ENCODE results near the gene FAM98B.

The FAM98B gene

GRCh38 chr15:38461066-38461833 is 7.3 kb downstream of the FAM98B start:
- no peak for DNase-seq (ENCODE audit: low spot score)

GRCh38 chr15:38463893-38464292 is 10.0 kb downstream of the FAM98B start:
- no peak for DNase-seq (ENCODE audit: low spot score)

GRCh38 chr15:38464675-38465074 is 10.7 kb downstream of the FAM98B start:
- no peak for DNase-seq (ENCODE audit: low spot score)

DNA sequence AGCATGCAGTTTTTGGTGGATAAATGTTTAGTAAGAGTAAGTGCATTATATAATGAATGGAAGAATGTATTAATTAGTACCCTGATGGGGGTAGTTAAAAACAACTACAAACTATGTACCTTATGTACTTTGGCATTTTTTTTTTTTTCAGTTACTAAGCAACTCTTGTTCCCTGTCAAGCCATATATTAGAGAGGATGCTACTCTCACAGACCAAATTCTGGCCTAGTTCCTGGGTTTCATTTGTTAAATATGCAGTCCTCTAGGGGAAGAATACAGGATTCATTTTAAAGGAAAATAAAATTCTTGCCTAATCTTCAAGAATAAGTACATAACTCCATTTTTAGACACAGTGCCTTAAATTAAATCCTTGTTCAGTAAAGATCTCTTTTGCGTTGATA is 16.9 kb downstream of the FAM98B start:
- no peak for DNase-seq (ENCODE audit: low spot score)

GRCh38 chr15:38471974-38472373 is 18.0 kb downstream of the FAM98B start:
- DNase-seq (ENCODE audit: low spot score): no peak

DNA sequence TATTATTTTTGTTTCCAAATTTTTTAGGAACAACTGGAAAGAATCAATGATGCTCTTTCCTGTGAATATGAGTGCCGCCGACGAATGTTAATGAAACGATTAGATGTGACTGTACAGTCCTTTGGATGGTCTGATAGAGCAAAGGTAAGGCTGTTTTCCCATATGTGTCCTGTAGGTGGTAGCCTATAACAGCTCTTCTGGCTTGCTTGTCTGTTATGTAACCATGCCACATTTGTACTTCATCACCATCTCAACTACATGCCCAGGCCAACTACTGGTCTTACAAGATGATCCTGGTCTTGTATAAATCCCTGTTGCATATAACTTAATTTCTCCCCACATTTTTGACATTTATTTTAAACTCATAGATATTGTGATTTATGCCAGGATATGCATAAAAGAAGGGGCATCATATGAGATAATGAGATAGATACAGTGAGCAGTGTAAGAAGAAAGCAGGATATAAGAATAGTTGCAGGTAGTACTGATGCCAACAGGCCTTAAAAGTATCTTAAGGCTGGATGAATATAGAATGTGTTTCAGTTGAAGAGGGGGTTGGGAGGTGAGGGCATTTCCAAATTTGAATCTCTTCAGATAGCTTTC is 20.3 kb downstream of the FAM98B start:
- peak; percentile 91 for DNase-seq (ENCODE audit: low spot score)

GRCh38 chr15:38475361-38475760 is 21.4 kb downstream of the FAM98B start:
- DNase-seq (ENCODE audit: low spot score): no peak

DNA sequence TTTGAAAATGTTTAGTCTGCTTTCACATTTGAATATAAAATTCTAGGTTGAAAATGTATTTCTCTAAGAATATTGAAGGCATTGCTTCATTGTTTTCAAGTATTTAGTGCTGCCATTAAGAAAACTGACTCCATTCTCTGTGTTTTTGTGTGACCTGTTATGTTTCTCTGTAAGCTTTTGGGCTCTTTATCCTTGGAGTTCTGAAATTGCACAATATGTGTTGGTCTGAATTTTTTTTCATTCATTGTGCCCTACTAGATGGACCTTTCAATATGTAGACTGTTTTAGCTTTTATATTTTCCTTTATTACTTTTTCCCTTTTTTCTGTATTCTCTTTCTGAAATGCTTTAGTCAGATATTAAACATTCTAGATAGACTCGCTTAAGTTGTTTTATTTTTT is 22.2 kb downstream of the FAM98B start:
- DNase-seq (ENCODE audit: low spot score): no peak

GRCh38 chr15:38477637-38478036 is 23.7 kb downstream of the FAM98B start:
- DNase-seq (ENCODE audit: low spot score): no peak

GRCh38 chr15:38479266-38479665 is 25.3 kb downstream of the FAM98B start:
- DNase-seq (ENCODE audit: low spot score): no peak

DNA sequence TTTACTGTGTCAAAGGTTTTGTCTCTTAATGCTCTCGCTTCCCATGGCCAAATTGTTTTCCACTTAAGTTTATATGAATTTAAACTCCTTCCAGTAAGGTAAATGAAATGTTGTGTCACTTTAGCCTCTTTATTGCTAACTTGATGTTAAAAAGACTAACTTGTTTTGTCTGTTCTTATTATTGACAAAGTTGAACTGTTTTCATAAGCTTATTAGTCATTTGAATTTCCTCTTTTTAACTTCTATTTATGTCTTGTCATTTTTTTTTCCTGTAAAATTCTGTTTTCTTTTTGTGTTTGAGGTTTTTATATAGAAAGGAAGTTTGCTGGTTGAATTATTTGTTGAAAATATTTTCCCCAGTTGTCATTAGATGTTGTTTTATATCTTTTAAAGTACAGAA is 25.8 kb downstream of the FAM98B start:
- DNase-seq (ENCODE audit: low spot score): no peak

- DNase-seq (ENCODE audit: low spot score): no peak
Observed at GRCh38 chr15:38481113-38481512, 27.2 kb downstream of the FAM98B start.

- DNase-seq (ENCODE audit: low spot score): no peak
Observed at GRCh38 chr15:38481761-38482160, 27.8 kb downstream of the FAM98B start.

- DNase-seq (ENCODE audit: low spot score): no peak
Observed at GRCh38 chr15:38482572-38482971, 28.6 kb downstream of the FAM98B start.

DNA sequence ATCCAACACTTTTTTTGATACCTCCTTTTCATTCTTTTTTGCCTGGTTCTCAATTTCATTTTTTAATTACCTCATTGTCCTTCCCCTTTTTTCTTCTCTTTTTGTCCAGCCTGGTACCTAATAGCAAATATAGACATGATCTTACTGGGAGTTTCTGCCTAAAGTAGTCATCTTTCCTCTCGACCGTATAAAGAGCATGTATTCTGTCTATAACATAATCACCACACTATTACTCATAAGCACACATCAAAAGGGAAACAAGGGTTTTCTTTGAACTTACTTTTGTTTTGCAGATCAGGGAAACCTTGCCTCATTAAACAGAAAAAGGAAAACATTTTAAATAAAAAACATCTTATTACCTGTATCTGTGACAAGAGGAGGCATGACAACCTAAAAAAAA is 33.0 kb downstream of the FAM98B start:
- DNase-seq (ENCODE audit: low spot score): no peak

- DNase-seq (ENCODE audit: low spot score): no peak
Observed at GRCh38 chr15:38487378-38487777, 33.5 kb downstream of the FAM98B start.

- DNase-seq (ENCODE audit: low spot score): no peak
Observed at GRCh38 chr15:38490242-38490922, 36.5 kb downstream of the FAM98B start.

GRCh38 chr15:38496151-38496550 is 42.2 kb downstream of the FAM98B start:
- no peak for DNase-seq (ENCODE audit: low spot score)

DNA sequence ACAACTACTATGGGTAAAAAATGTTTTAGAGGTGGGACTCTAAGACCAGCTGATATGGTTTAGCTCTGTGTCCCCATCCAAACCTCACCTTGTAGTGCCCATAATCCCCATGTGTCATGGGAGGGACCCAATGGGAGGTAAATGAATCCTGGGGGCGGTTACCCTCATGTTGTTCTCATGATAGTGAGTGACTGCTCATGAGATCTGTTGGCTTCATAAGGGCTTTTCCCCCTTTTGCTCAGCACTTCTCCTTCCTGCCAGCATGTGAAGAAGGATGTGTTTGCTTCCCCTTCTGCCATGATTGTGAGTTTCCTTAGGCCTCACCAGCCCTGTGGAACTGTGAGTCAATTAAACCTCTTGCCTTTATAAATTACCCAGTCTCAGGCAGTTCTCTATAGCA is 45.7 kb downstream of the FAM98B start:
- no peak for DNase-seq (ENCODE audit: low spot score)

DNA sequence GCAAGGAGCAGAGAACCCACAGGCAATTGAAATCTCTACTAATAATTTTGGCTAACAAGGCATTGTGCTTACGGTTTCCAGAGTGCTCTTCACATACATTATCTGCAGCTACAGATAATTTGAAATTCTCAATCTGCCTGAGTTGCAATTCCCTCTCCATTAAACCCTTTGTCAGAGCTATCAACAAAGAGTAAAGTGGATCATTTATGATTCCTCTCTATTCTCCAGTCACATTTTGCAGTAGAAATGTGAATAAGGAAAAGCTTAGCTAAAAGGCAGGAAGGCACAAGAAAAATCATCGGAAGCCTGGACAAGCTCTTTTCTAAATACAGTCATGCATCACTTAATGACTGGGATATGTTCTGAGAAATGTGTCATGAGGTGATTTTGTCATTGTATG is 49.6 kb downstream of the FAM98B start:
- DNase-seq (ENCODE audit: low spot score): no peak

- no peak for DNase-seq (ENCODE audit: low spot score)
Observed at GRCh38 chr15:38504680-38505467, 50.9 kb downstream of the FAM98B start.

DNA sequence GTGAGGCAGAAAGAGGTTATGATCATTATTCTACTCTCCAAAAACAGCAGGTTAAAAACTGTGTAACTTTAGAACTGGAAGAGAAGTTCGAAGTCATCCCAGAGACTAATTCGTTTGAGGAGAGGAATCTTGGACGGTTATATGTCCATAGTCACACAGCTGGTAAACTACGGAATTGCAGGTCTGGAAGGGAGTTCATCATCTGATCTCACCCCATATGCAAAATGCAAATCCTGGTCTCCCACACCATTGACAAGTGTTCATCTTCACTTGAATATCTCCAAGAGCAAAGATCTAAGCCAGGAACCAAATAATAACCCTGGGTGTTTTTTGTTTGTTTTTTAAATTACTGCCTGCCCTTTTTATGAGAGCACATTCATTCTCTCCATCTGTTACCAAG is 53.1 kb downstream of the FAM98B start:
- no peak for DNase-seq (ENCODE audit: low spot score)

GRCh38 chr15:38507570-38507969 is 53.6 kb downstream of the FAM98B start:
- no peak for DNase-seq (ENCODE audit: low spot score)
